K562 (cell line): Measurements from ENCODE around the gene KIAA0930. TPM values are rescaled to one million over a fixed set of nuclear protein-coding genes. Genes with fewer than 3 reads are reported as not detected.

ENCODE experiments used
- ATAC-seq: fragments of 200-7000 bp; cut with Tn5 transposase; 3 replicates; pipeline ENCODE4 v1.9.1; 2020; ENCODE audit warnings: moderate library complexity
- BruUV-seq: library from RNA; stranded (reverse); fragments of 400-500 nt; replicated peaks from 2 replicates; lab custom pipeline; 2021; lab: Mats Ljungman, UMichigan
- CTCF ChIA-PET: fragments of 300-600 bp; formaldehyde crosslinking; extraction: SDS; loops from one replicate; lab custom pipeline; 2021; ENCODE audit warnings: low intra/inter-chr PET ratio; lab: Yijun Ruan, JAX
- POLR2A ChIA-PET: fragments of 300-600, 350-650 bp; sonication (Branson Sonifier 250); formaldehyde crosslinking; extraction: SDS; loops from one replicate; lab custom pipeline; 2021; ENCODE audit warnings: antibody characterized with exemption, inconsistent platforms; lab: Yijun Ruan, JAX
- DNase-seq, 4 experiments: peaks; one replicate each; pipeline versions ENCODE4 v3.0.0 to v3.0.0-alpha.2; 2011 to 2018; ENCODE audit warnings: low spot score in 3 of 4, mixed read lengths in 3 of 4; ENCODE audit errors: extremely low read depth in 1 of 4
- FAIRE-seq: peaks from 2 replicates; lab custom pipeline; 2011; peaks lifted over from hg19 to GRCh38; lab: Jason Lieb, UNC
- H2AFZ ChIP-seq: 2 replicates; pipeline ENCODE4 v1.6.0; 2011; ENCODE audit warnings: low read depth, low read length, control low read depth, inconsistent platforms
- H3K27ac ChIP-seq: fragments of 200-600 bp; 3 replicates; pipeline ENCODE4 v1.8.0; 2011; ENCODE audit warnings: low read depth, mild to moderate bottlenecking, control low read depth, inconsistent platforms, low read length, moderate library complexity, mixed read lengths; ENCODE audit errors: extremely low read depth
- H3K27me3 ChIP-seq, 2 experiments: fragments of 300-600 bp in 1 of 2; 2 replicates in 1 of 2; 3 replicates in 1 of 2; pipeline versions ENCODE4 v1.6.0 to v1.8.0; 2011; ENCODE audit warnings: inconsistent platforms in 2 of 2, low read length in 2 of 2, mild to moderate bottlenecking in 1 of 2, mixed read lengths in 1 of 2, moderate library complexity in 1 of 2; ENCODE audit not compliant: control insufficient read depth in 2 of 2, insufficient read depth in 2 of 2
- H3K36me3 ChIP-seq: fragments of 300-600 bp; 3 replicates; pipeline ENCODE4 v1.8.0; 2011; ENCODE audit warnings: mild to moderate bottlenecking, low read length, inconsistent platforms; ENCODE audit not compliant: control insufficient read depth, insufficient read depth
- H3K4me1 ChIP-seq, 2 experiments: fragments of 200-600 bp in 1 of 2; replicated peaks in 1 of 2; 2 replicates in 1 of 2; 3 replicates in 1 of 2; pipeline versions ENCODE4 v1.5.1 to v1.8.0; 2011; ENCODE audit warnings: inconsistent platforms in 2 of 2, low read length in 2 of 2, mild to moderate bottlenecking in 1 of 2, mixed read lengths in 1 of 2, moderate library complexity in 1 of 2; ENCODE audit not compliant: control insufficient read depth in 2 of 2, insufficient read depth in 2 of 2
- H3K4me2 ChIP-seq: 2 replicates; pipeline ENCODE4 v1.6.1; 2011; ENCODE audit warnings: low read length, control low read depth, inconsistent platforms, mixed read lengths; ENCODE audit not compliant: insufficient read depth
- H3K4me3 ChIP-seq: fragments of 200-600 bp; sonication (generic), shearing (Covaris generic); 2 replicates; pipeline ENCODE4 v1.5.1; 2016; ENCODE audit warnings: control low read depth, inconsistent platforms
- H3K79me2 ChIP-seq: fragments of 200-600 bp; 3 replicates; pipeline ENCODE4 v1.8.0; 2011; ENCODE audit warnings: low read length, inconsistent platforms; ENCODE audit not compliant: control insufficient read depth, insufficient read depth
- H3K9ac ChIP-seq, 2 experiments: 2 replicates each; pipeline versions ENCODE4 v1.6.0 to v1.6.1; 2011; ENCODE audit warnings: low read depth in 2 of 2, low read length in 2 of 2, control low read depth in 1 of 2, inconsistent platforms in 1 of 2, mild to moderate bottlenecking in 1 of 2, mixed read lengths in 1 of 2; ENCODE audit not compliant: insufficient read depth in 1 of 2
- H3K9me1 ChIP-seq: one replicate; pipeline ENCODE4 v1.6.0; 2011; ENCODE audit warnings: inconsistent platforms, mild to moderate bottlenecking, low read length, moderate library complexity; ENCODE audit not compliant: control insufficient read depth, insufficient read depth
- H3K9me3 ChIP-seq: replicated peaks from 2 replicates; pipeline ENCODE4 v1.5.1; 2011; ENCODE audit warnings: low read depth, low read length, inconsistent platforms; ENCODE audit not compliant: control insufficient read depth, insufficient read depth
- H4K20me1 ChIP-seq: replicated peaks from 2 replicates; pipeline ENCODE4 v1.6.1; 2011; ENCODE audit warnings: low read length, inconsistent platforms, mixed read lengths; ENCODE audit not compliant: control insufficient read depth, insufficient read depth
- DPF2 ChIP-seq: fragments of 450-650 bp; IDR thresholded peaks from 2 replicates; pipeline ENCODE4 v1.6.1; 2016
- HOMEZ ChIP-seq: fragments of 250-450 bp; sonication (Bioruptor Pico); IDR thresholded peaks from 2 replicates; pipeline ENCODE4 v1.4.0; 2020; ENCODE audit warnings: mild to moderate bottlenecking, moderate library complexity
- MYBL2 ChIP-seq, 2 experiments: fragments of 450-650 bp in 1 of 2; sonication (generic) in 1 of 2; formaldehyde crosslinking in 1 of 2; IDR thresholded peaks; 2 replicates each; pipeline versions ENCODE4 v1.6.1 to v1.8.1; 2017 to 2022; ENCODE audit warnings: borderline replicate concordance in 1 of 2, inconsistent platforms in 1 of 2, low read depth in 1 of 2, mild to moderate bottlenecking in 1 of 2, missing genetic modification reagents in 1 of 2, moderate library complexity in 1 of 2
- NRF1 ChIP-seq, 2 experiments: fragments of 450-650 bp; IDR thresholded peaks in 1 of 2; conservative IDR thresholded peaks in 1 of 2; 2 replicates each; pipeline ENCODE4 v1.6.1; 2014; ENCODE audit warnings: mild to moderate bottlenecking in 2 of 2
- TOE1 ChIP-seq, 2 experiments: fragments of 450-650 bp in 1 of 2; sonication (generic) in 1 of 2; formaldehyde crosslinking in 1 of 2; IDR thresholded peaks; 2 replicates each; pipeline versions ENCODE4 v1.7.1 to v1.8.0; 2016 to 2022; ENCODE audit warnings: borderline replicate concordance in 2 of 2, mild to moderate bottlenecking in 2 of 2, antibody characterized with exemption in 1 of 2, inconsistent platforms in 1 of 2, low read depth in 1 of 2, missing genetic modification reagents in 1 of 2, moderate library complexity in 1 of 2
- ZNF134 ChIP-seq: fragments of 250-450 bp; sonication (Bioruptor Pico); conservative IDR thresholded peaks from 2 replicates; pipeline ENCODE4 v1.4.0; 2020
- WGBS: fragments of 100-300 bp; shearing (Covaris generic); methylation state at CpG from one replicate; pipeline ENCODE4 v1.1.6; 2016; ENCODE audit warnings: low coverage, mixed read lengths; ENCODE audit not compliant: insufficient coverage; ENCODE audit errors: missing lambda C conversion rate; 5-methylcytosine and 5-hydroxymethylcytosine counted together
- in situ Hi-C: fragments of 300-500 bp; cut with MboI; formaldehyde crosslinking; loops from 4 replicates; pipeline ENCODE4 v1.15.0; 2018; ENCODE audit warnings: inconsistent platforms, mixed read lengths
- intact Hi-C: fragments of 100-400 bp; cut with micrococcal nuclease; formaldehyde crosslinking; loops from 2 replicates; pipeline ENCODE4 v1.14.2; 2022
- polyA plus RNA-seq, 8 experiments: library from polyadenylated mRNA; depleted of rRNA in 4 of 8; stranded (reverse) in 5 of 8; unstranded in 3 of 8; fragments of >200 nt; fragmentation: Nextera tagmentation in 2 of 8; fragmentation: Illumina TruSeq in 1 of 8; extraction: Ambion mirVana in 2 of 8; extraction: Trizol in 1 of 8; gene quantifications; 2 replicates each; pipeline versions ENCODE4 v1.2.1 to v1.2.3, GENCODE V29; 2011 to 2014; ENCODE audit warnings: inconsistent platforms in 1 of 8, missing spikeins in 1 of 8
- total RNA-seq, 7 experiments: library from RNA; depleted of rRNA in 6 of 7; stranded (reverse); fragments of >200 nt in 6 of 7; fragmentation: Illumina TruSeq in 2 of 7; extraction: Trizol in 2 of 7; gene quantifications; 2 replicates each; pipeline versions ENCODE4 v1.2.1 to v1.2.3, GENCODE V29; 2011 to 2021; ENCODE audit warnings: low replicate concordance in 1 of 7

Gene KIAA0930
- total and polyA plus RNA-seq, 9 of the 15 experiments (the other 6 are each of a cell fraction or from before 2014, with no cell fraction given) = 0.24 to 12.1 (median 6.4) TPM

- Histone ChIP-seq H3K4me1 (no peaks in the 10 kb centered on the region), H3K9ac (no peak overlapping the region), H2AFZ (no peak overlapping the region), H3K9me1 (no peaks in the 10 kb centered on the region), H3K79me2 (peaks cover 28% of the 10 kb centered on the region; the same call in 2 of the 3 replicates), H4K20me1 (peaks cover 5% of the 10 kb centered on the region; the same call in 1 of the 2 replicates), H3K9me3 (no peaks in the 10 kb centered on the region), H3K27ac (no peak overlapping the region), H3K27me3 (no peaks in the 10 kb centered on the region), H3K4me3 (no peak overlapping the region), H3K4me2 (no peak overlapping the region), H3K36me3 (peaks cover 86% of the 10 kb centered on the region)
- intact Hi-C loops = no loop called here
- no peak for DNase-seq
- no peak for ATAC-seq
- ChIA-PET POLR2A (no interaction called here), CTCF (no interaction called here)
- in situ Hi-C loops = no loop called here
- BruUV-seq = no TSS peak
- WGBS = 94% methylated on average over 6 of the region's 9 CpGs
- no peak for FAIRE-seq
- TF ChIP-seq NRF1 (conservative IDR thresholded peaks at IDR 0.05 in 1 of 2, IDR thresholded peaks at IDR 0.05 in 1 of 2) = no peak
- no peak for TF ChIP-seq MYBL2 (IDR thresholded peaks at IDR 0.05; ENCODE audit: low read depth)
- TF ChIP-seq MYBL2 (CRISPR knock-in tag; IDR thresholded peaks at IDR 0.05; ENCODE audit: borderline replicate concordance) = no peak
- no peak for TF ChIP-seq ZNF134 (CRISPR knock-in tag)
- TF ChIP-seq DPF2 = no peak
- no peak for TF ChIP-seq HOMEZ
- no peak for TF ChIP-seq TOE1 (IDR thresholded peaks at IDR 0.05; ENCODE audit: borderline replicate concordance)
- no peak for TF ChIP-seq TOE1 (CRISPR knock-in tag; IDR thresholded peaks at IDR 0.05; ENCODE audit: borderline replicate concordance, low read depth)
Observed at GRCh38 chr22:45179276-45180049, 61.2 kb downstream of the KIAA0930 start.
